ENCODE data around the gene C2CD4D.
"Not testable (repeated sequence)": the region's sequence is repeated elsewhere in the genome, so short reads cannot be mapped to it uniquely, and the experiment has no call there.

C2CD4D gene

DNA sequence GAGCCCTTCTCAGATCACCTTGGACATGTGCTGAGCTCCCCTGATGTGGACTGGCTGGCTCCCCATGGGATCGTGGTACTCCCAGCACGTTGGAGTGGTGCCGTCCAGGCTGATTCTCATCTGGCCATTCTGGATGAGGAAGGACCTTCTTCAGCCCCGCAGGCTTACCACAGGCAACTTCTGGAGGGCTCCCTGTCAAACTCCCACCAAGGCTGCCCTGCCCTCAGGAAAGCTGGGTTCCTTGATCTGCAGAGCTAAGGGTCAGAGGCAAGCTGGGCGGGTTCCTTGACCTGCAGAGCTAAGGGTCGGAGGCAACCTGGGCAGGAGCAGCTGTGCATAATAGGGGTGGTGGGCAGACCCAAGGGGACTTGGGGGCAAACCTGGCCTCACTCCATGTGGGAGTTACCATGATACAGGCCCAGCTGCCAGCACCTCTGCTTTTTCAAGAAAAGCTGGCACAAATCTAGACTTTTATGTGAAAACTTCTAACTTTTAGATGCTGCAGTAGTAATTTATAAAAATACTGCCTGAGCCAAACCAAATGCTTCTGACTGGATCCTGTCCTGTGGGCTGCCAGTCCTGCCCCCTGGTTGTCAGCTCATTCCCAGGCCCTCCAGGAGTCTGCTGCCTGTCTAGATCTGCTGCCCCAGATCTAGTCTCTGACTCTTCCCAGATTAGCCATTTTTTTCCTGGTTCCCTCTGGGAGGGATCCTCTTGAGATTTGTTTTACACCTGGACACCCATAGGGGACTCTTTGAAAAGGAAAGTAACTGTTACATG, 19.5 kb upstream of the C2CD4D start:
- no peak for DNase-seq (ENCODE audit: low read depth)

DNA sequence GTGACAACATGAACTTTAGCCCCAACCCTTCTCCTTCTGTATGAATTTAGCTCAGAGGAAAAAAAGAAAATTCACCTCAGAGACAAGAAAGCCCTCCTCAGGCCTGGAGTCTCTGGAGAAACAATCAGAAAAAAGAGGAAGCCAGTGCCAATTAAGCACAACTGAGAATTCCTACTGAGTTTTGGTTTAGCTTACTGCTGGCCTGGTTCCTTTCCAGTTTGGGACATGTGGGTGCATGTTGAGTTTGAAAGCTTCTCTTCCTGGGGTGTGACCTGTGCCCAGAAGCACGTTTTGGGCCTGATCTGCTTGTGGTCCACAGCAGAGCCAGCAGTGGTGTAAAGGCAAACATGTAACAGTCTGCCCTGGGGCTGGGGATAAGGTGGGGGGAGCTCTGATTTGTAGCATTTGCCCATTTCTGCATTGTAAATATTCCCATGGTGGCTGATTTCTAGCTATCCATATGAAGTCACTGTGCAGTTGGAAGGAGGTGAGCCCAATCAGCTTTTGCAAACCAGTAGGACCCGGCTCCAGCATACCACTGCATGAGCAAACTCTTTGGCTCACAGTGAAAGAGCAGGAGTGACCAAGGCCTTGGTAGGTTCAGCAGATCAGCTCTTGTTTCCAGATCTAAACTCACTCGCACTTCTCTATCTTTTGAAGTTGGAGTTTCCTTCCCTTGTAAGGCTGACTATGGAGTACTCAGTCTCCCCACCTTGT, 18.6 kb upstream of the C2CD4D start:
- DNase-seq (ENCODE audit: low read depth) = no peak

DNA sequence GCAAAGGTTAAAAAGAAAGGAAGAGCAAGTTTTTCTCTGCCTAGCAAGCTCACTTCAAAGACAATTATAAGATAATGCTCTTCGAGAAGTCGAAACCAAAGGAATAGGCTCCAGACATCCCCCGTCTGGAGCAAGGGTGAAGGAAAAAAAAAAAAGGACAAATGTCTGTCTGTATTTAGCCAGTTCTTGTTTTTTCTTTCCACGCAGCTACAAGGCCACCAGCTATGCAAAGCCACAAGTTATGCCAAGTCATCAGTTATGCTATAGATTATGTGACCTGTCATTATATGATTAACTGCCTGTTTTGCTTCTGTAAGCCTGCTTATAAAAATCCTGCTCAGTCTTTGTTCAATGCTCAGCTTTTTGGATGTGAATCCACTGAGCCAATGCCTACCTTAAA, 16.3 kb upstream of the C2CD4D start:
- DNase-seq (ENCODE audit: low read depth) = no peak

DNA sequence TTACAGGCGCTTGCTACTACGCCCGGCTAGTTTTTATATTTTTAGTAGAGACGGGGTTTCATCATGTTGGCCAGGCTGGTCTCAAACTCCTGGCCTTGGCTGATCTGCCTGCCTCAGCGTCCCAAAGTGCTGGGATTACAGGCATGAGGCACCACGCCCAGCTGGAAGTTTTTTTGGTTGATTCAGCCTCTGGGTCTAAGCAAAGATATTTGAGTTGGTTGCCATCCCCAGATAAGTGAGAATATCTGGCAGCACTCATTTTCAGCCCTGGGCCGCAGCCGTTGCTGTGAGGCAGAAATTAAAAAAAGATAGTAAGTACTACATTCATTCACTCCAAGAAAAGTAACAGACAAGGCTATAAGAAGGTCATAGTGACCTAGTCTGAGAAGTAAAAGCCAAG, 15.9 kb upstream of the C2CD4D start:
- DNase-seq (ENCODE audit: low read depth) = not testable (repeated sequence)

DNA sequence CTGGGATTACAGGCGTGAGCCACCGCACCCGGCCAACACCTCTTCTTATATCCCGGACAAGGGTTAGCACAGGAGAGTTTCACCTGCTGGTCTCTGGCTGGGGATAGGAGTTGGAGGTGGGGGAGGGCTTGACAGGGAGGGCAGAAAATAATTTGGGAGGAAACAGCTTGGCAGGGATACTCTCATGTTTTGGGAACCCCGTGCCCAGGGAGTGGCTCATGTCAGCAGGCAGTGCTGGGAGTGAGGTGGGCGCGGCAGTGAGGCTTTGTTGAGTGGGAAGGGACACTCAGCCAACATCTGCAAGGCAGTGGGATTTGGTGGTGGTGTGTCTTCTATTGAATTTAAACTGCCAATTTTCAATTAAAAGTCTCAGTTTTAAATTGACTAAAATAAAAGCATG, 15.0 kb upstream of the C2CD4D start:
- DNase-seq (ENCODE audit: low read depth) = no peak

DNA sequence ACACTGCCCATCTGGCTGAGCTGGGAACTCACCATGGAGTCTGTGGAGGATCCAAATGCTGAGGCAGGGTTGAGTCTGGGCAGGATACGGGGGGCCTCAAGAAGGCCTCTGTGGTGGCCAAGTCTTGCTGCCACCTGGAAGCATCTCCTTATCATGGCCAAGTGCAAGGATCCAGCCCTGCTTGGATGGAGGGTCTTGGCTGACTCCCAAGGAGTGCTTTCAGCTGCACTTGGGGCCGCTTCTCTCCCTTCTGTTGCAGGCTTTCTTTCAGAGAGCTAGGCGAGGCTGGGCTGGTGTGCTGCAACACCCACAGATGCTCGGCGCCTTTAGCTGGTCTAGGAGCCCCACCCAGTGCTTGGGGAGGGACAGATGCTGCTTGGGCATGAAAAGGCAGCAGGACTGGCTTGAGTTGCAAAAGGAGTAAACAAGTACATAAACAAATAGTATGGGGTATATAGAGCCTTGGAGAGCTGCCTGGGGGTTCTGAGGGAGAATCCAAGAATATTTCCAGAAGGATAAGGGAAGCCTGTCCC, 13.9 kb upstream of the C2CD4D start, which contains the start of gene THEM5:
TSS of gene THEM5 (minus strand) at position 302 of the 533 bp plus-strand sequence. CDS start at position 155, 147 bp downstream.
- no peak for DNase-seq (ENCODE audit: low read depth)

DNA sequence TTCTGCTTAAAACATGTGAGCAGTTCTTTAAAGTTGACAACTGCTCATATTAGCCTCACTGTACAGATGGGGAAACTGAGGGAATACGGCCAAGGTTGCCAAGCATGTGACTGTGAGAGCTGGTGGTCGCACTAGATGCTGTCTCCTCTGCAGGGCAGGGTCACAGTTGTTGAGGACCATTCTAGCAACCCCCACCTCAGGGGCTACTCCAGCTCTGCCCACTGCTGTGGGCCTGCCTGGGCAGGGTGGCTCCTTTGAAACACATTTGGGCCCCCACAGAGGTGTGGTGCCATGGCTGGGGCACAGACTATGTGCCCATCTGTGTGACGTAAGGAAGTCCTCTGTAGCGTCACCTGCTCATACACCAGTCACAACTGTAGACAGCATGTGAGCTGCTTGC, 13.1 kb upstream of the C2CD4D start:
- no peak for DNase-seq (ENCODE audit: low read depth)

DNA sequence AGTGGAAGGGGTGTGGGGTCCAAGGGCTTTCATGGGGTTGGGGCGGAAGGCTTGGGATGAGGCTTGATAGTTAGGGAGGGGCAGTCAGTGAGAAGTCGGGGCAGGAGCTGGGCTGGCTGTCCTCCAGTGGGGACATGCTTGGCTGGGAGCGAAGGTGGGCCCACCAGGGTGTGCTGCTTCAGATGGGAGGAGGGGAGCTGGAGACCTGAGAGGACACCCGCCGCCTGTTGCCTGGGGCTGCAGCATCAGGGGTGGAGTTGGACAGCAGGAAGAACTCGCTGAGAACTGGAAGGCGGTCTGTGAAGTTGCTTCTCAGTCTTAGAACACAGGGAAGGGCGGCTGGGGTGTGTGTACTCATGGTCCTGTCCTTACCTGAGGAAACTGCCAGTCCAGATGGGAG, 12.3 kb upstream of the C2CD4D start:
- no peak for DNase-seq (ENCODE audit: low read depth)

DNA sequence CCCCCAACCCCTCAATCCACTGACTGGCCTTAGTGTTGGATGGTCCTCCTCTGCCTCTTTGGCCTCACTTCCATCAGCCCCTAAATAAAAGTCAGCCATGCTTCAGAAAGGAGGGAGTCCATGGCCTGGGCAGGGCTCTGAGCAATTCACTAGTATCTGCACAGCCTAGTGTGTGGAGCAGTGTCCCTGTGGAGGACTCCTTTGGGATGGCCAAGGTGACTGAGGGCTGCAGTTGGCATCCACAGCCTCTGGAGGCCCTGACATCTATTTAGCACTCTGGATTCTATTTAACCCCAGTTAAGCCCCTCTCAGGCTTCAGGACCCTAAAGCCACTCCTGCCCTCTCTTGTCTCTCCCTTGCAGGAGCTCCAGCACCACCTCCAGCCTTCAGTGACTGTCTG, 10.3 kb upstream of the C2CD4D start:
- DNase-seq (ENCODE audit: low read depth) = no peak

DNA sequence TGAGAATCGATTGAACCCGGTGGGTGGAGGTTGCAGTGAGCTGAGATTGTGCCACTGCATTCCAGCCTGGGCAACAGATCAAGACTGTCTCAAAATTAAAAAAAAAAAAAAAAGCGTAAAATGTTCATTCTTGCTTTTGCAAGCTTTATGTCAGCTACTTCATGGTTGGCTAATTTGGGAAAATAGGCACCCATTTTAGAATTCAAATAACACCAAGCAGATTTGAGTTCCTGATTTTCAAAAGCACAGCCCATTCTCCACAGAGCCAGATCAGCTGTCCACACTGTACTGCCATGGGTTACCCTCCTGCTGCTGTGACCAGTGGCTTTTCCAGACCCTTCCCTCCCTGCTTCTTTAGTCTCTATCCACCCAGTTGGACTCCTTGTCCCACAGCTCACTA, 9.5 kb upstream of the C2CD4D start:
- DNase-seq (ENCODE audit: low read depth) = no peak

DNA sequence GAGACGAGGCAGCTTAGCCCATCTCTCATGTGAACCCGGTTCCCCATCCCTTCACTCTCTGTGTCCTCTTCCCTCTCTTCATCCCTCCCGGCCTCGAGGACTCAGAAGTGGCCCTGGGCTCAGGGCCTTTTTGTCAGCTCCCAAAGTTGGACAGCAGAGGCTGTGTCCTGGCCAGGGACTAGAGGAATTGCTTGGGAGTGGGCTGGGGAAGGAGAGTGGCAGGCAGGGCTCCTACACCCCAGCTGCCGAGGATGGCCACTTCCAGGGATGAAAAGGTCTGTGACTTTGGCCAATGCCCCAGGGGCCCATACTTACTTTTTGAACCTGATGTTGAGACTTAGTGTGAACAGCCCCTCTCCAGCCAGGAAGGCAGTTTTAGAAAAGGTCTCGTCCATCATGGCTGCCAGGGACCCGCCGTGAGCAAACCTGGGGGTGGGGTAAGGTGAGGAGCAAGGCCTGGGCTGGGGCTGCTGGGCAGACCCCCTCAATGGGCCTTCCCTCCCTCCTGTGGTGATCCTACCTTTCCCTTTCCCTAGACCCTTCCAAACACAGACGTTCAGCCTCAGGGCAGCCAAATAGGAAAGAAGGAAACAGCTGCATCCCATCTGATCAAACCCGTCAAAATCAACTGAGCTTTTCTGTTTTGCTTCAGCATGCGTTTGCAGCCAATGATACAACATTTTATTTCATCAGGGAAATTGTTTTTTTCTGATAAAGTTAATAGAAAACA, 8.4 kb upstream of the C2CD4D start:
- no peak for DNase-seq (ENCODE audit: low read depth)

DNA sequence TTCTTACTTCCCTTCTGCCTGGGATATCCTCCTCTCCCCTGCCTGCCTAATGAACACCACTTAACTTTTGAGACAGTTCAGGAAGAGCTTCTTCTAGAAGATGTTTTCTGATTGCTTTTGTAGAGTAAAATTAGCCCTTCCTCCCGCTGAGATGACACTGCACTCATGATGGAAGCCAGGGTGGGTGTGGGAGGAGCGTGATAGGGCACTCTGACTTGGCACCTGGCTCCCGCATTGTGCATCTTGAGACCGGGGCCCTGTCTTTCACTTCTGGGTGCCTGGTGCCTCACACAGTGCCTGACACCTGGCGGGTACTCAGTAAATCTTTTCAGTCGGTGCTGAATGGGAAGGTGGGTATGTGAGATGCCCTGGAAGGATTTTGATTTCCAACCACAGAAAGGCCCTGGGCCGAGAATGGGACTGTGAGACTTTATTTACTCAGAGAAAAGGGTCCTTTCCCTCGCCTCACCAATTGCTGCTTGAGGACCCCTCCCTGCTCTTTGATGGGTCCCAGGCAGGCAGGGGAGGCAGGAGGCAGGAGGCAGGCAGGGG, 7.1 kb upstream of the C2CD4D start:
- no peak for DNase-seq (ENCODE audit: low read depth)

DNA sequence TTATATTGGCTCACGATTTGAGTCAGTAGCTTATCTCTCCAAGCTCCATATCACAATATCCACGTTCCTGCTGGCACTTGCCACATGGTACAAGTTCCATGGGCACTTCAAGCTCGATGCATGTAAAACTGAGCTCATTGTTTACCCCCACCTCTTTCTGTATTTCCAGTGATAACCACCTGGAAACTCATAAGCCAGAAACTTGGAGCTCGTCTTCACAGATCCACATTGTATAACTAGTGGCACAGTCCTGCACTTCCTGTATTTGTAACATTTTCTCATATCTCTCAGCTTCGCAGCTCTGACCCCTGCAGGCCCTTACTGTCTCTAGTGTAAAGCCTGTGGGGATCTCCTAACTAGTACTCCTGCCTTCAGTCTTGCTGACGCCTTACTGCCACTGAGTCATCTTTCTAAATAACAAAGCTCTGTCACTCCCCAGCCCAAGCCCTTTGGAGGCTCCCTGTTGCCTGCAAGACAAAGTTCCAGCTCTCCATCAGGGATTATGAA, 6.5 kb upstream of the C2CD4D start:
- DNase-seq (ENCODE audit: low read depth) = peak; percentile 32

DNA sequence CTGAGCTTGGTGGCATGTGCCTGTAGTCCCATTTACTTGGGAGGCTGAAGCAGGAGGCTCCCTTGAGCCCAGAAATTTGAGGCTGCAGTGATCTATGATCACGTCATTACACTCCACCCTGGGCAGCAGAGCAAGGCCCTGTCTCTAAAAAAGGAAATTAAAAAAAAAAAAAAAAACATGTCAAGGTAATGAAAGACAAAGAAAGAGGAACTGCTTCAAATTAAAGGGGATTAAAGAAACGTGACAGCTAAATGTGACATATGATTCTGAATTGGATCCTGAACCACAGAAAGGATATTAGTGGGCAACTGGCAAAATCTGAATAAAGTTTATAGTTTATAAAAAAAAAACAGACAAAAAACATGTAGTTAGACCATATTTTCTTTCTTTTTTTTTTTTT, 3.8 kb upstream of the C2CD4D start:
- no peak for DNase-seq (ENCODE audit: low read depth)

DNA sequence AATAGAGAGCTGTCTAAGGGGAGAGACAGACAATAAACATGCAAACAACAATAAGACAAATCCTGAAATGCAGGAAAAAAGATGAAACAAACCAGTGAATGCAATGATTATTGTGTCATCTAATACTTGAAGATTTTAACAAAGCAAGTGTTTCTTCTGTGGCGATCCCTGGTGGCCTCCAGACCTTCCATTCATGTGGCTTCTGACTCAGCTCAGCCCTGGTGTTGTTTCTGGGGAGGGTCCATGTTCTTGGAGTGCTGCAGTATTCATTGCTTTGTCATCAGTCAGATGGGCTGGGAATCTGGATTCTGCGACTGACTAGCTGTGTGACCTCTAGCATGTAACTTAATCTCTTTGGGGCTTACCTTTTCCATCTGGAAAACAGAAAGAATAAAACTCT, 1.5 kb upstream of the C2CD4D start:
- DNase-seq (ENCODE audit: low read depth) = no peak

DNA sequence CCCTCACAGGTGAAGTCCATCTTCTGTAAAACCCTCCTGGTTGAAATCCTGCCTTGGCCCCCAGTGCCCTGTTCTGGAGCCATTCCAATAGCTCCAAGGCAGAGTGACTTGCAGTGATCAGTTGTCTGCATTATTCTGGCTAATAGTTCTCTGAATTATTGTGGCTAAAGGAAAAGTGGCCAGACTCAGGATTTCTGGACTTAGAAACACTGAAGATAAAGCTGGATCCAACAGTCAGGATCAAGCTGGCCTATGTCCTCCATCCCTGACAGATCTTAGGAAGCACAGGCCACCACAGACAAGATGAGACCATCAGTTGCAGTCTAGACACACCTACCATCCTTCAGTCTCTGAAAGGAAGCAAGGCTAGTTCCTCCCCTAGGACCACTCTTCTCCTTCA, 801 bp upstream of the C2CD4D start:
- DNase-seq (ENCODE audit: low read depth) = no peak

DNA sequence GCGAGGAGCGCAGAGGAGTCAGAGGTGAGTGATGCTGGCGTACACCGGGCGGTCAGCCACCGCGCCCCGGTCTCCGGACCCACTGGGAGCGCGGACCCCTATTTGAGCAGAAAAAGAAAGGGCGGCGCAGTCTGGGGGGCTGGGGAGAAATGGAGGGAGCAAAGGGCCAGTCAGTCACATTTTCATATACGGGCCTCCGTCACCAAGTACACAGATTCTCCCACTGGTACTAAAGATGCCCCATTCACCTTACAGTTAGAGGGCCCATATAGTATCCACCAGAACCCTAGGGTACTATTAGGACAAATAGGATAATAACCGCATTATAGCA, 573 bp downstream of the C2CD4D start:
- DNase-seq (ENCODE audit: low read depth) = no peak

DNA sequence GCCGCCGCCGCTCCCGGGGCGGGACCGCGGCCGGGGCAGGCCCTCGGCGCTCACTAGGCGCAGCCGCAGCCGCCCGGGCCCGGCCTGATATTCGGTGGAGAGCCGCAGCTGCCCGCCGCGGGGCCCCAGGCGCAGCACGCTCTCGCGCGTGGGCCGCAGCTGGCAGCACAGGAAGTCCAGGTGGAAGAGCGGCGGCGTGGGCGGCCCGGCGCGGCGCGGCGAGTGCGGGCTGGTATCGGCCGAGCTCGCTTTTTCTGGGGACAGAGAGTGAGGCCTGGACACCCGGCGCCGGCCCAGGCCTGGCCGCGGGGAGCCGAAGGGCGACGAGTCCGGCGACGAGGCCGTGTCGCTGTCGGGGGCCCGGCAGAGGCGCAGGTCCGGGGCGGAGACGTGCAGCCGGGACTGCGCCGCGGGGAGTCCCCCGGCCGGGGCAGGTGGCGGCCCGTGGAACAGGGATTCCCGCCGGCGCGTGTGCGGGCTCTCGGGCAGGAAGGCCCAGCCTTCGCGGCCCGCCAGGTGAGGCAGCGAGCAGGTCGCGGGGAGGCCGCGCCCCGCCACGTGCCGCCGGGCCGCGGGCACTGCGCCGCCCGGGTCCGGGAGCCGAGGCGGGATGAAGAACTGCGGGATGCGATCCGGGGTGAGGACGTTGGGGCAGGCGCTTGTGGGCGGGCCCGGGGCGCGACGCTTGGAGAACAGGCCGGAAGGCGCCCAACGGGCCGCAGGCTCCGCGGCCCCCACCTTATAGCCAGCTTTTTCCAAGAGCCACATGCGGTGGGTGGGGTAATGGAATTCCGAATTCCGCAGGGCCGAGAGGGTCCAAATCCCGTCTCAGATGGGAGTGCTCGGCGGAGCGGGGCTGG, 1.2 kb downstream of the C2CD4D start:
- DNase-seq (ENCODE audit: low read depth) = no peak

DNA sequence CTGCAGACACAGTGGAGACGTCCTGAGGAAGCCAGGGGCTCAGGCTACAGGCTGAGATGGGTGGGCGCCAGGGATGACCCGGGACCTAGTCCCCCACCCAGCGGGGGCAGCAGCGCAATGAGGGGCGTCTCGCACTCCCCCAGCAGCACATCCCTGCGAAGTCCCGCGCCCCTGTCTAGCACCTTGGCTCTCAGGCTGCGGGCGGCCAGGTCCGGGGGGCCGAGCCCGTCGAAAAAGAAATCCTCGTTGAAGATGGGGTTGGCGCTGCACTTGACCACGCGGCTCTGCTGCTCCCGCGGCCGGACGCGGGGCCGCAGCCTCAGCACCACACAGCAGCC, 1.8 kb downstream of the C2CD4D start:
- DNase-seq (ENCODE audit: low read depth) = no peak

DNA sequence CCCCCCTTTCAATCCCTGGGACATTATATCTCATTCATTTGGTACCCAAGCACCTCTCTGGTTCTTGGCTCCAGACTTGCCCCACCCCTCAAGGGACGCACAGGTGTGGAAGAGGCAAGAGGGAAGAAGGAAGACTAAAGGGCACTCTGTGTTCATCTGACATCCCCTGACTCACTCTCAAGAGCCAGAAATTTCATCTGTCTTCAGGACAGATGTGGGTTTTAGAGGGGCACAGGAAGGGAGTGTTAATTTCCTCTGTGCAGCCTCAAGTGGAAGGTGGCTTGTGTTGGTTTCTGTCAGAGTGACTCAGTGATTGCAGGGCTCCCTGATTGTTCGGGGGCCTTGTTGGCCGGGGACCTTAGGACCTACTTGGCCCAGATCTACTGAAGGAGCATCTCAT, 2.4 kb downstream of the C2CD4D start:
- no peak for DNase-seq (ENCODE audit: low read depth)

DNA sequence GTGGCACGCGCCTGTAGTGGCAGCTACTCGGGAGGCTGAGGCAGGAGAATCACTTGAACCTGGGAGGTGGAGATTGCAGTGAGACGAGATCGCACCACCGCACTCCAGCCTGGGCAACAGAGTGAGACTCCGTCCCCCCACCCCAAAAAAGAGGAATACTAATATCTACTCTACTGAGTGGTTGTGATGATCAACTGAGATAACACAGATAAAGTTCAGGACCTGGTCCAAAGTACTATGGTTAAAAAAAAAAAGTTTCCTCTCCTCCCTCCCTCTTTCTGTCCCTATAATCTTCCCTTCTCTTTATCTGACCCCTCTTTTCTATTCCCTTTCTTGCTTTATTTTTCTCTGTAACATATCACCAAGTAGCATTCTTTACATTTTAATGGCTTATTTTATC, 4.0 kb downstream of the C2CD4D start:
- no peak for DNase-seq (ENCODE audit: low read depth)

DNA sequence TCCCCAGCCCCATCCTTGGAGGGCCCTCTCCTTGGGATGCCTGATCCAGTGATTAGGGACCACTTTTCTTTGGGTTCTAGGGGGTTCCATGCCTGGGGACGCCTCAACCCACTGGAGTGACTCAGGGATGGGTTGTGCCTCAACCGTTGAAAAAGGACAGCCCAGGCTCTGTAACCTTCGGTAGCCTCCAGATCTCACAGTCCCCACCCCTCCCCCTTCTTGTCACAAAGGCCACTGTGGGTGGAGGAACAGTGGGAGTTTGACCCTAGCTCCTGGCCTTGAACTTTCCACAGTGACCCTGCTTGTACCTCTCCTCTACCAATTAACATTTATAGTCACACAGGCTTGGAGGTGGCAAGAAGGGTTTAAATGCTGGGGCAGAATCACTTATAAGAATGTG, 5.4 kb downstream of the C2CD4D start:
- DNase-seq (ENCODE audit: low read depth) = no peak
